ENCODE results near the gene CLSTN3. TPM values are rescaled to one million over a fixed set of nuclear protein-coding genes. Genes with fewer than 3 reads are reported as not detected.
A peak's percentile ranks its signal among the peaks of the same experiment; 100 is the strongest.
"Not testable (repeated sequence)": the region's sequence is repeated elsewhere in the genome, so short reads cannot be mapped to it uniquely, and the experiment has no call there.

CLSTN3 gene
- total RNA-seq, 4 donors from 2014 or later, result 25.9 to 57.5 (median 44.8) TPM

DNA sequence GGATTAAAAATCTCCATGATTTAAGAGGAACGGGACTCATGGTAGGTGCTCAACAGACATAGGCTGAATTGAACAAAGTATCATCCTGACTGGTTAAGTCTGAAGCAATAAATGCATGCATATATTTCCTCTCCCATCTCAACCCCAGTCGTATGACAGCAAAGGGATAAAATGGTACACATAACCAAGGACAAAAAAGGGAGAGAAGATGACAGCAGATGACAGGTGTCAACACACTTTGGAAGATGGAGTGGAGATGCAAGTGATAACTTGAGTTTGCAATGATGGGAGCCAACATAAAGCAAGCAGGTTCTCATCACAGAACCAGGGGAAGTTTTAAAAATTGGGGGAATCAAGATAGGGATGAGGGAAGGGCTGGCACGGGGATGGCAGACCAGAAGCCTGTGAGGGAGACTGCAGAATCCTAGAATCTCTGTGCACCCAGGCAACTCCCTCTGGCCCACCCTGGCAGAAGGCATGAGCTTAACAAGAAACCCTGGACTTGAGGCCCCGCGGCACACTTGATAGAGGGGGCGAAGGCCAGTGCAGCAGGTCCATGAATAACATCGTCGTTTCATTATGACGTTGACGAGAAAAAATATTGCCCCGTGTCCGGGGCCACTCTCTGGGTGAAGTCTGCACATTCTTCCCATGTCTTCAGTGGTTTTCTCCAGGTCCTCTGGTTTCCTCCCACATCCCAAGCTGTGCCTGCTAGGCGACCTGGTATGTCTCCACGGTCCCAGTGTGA is 26.2 kb upstream of the CLSTN3 start:
- ATAC-seq (ENCODE audit: low FRiP score), result no peak
- DNase-seq (ENCODE audit: low spot score), result no peak

DNA sequence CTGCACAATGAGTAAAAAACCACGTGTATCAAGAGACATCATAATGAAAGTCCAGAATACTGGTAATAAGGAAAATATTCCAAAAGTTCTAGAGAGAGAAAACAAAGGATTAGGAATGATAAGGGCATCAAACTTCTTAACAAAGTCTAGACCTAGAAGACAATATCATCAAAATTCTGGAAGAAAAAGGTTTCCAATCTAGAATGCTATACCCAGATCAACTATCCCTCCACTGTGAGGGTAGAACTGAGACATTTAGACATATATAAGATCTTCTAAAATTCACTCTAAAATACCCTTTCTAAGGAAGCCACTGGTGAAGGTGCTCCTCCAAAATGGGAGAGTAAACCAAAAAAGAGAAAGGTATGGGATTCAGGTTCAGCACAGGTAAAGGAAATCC is 24.1 kb upstream of the CLSTN3 start:
- ATAC-seq (ENCODE audit: low FRiP score), result no peak
- TF ChIP-seq CTCF (IDR thresholded peaks at IDR 0.05), result no peak
- no peak for DNase-seq (ENCODE audit: low spot score)

More for the DNA sequence above, 26.2 kb upstream of the CLSTN3 start:
- no peak for TF ChIP-seq CTCF (IDR thresholded peaks at IDR 0.05)

GRCh38 chr12:7107181-7107580 is 23.0 kb upstream of the CLSTN3 start:
- not testable (repeated sequence) for ATAC-seq (ENCODE audit: low FRiP score); DNase-seq (ENCODE audit: low spot score)

- ATAC-seq (ENCODE audit: low FRiP score) (peak; percentile 5), DNase-seq (ENCODE audit: low spot score) (no peak)
- TF ChIP-seq CTCF (IDR thresholded peaks at IDR 0.05), result no peak
Measured at GRCh38 chr12:7107636-7108002, 22.6 kb upstream of the CLSTN3 start.

DNA sequence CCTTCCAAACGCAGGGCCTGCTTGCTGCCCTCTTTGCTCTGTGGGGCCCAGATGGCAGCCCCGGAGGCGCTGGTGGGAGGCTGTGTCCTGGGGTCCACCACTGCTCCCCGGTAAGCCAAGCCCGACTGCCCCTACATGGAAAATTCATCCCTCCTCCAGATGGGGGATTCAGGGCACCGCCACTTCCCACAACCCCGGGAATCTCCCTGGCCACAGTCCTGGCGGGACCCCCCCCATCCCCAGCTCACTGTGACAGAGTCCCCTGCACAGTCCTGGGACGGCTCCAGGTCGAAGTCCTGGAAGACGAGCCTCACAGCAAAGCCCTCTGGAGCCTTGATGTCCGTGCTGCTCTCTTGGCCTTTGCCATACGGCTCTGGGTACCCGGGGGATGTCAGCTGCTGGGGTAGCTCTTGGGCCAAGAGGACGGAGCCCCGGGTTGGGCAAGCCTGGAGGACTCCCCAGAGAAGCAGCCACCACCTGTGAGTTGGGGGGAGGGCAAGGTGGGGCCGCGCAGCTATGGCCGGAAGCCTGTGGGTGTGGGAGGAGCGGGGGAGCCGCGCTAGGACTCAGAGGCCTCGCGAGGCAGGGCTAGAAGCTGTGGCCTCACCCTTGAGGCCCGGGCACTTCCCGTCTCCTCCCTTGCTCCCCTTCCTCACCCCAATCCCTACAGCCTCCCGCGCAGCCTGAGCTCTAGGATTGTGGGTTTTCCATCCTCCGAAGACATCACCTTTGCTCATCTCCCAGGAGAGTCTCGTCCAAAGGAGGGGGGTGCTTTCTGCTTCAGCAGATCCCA is 22.0 kb upstream of the CLSTN3 start:
- ATAC-seq (ENCODE audit: low FRiP score), result peak; percentile 81
- no peak for DNase-seq (ENCODE audit: low spot score)
- no peak for TF ChIP-seq CTCF (IDR thresholded peaks at IDR 0.05)

- peak in 2 of 3 donors; percentile 83 to 96 for TF ChIP-seq CTCF (IDR thresholded peaks at IDR 0.05)
- peak; percentile 100 for DNase-seq (ENCODE audit: low spot score)
Measured at GRCh38 chr12:7108796-7109571, 21.2 kb upstream of the CLSTN3 start, which contains the start of gene C1RL. TSS of gene C1RL (minus strand) at chr12:7109214. CDS start at chr12:7109180, 34 bp downstream.

GRCh38 chr12:7109572-7109920 is 20.6 kb upstream of the CLSTN3 start:
- no peak for TF ChIP-seq CTCF (IDR thresholded peaks at IDR 0.05)
- ATAC-seq (ENCODE audit: low FRiP score) (no peak), DNase-seq (ENCODE audit: low spot score) (no peak)

More at GRCh38 chr12:7108796-7109571, 21.2 kb upstream of the CLSTN3 start, which contains the start of gene C1RL:
- ATAC-seq (ENCODE audit: low FRiP score), result peak; percentile 72

Measured in omental fat pad (tissue), 4 donors.